Endothelial cell of umbilical vein (primary cell): ENCODE data around the gene RPS29. TPM values are rescaled to one million over a fixed set of nuclear protein-coding genes. Genes with fewer than 3 reads are reported as not detected.

Experiments used
- BruUV-seq: library from RNA; stranded (reverse); fragments of 400-500 nt; replicated peaks from 2 replicates; lab custom pipeline; 2021; lab: Mats Ljungman, UMichigan
- CTCF ChIA-PET: fragments of 300-600, 350-600 bp; sonication (Branson Sonifier 250); formaldehyde crosslinking; loops from one replicate; lab custom pipeline; 2021; ENCODE audit warnings: antibody characterized with exemption, inconsistent platforms; lab: Charles Lee
- POLR2A ChIA-PET: fragments of 300-600, 350-600 bp; sonication (Branson Sonifier 250); formaldehyde crosslinking; loops from one replicate; lab custom pipeline; 2021; ENCODE audit warnings: antibody characterized with exemption, inconsistent platforms; lab: Charles Lee
- DNase-seq: peaks from one replicate; pipeline ENCODE4 v3.0.0-alpha.2; 2011; ENCODE audit warnings: low read depth, low spot score
- FAIRE-seq: peaks from 2 replicates; lab custom pipeline; 2011; peaks lifted over from hg19 to GRCh38; lab: Jason Lieb, UNC
- H2AFZ ChIP-seq: 2 replicates; pipeline ENCODE4 v1.6.0; 2012; ENCODE audit warnings: low read depth, low read length, control low read depth, inconsistent platforms
- H3K27ac ChIP-seq: 2 replicates; pipeline ENCODE4 v1.5.1; 2011; ENCODE audit warnings: low read depth, mild to moderate bottlenecking, control low read depth, low read length, moderate library complexity; ENCODE audit not compliant: insufficient read depth
- H3K27me3 ChIP-seq, 2 experiments: 2 replicates each; pipeline versions ENCODE4 v1.6.0 to v1.6.1; 2011; ENCODE audit warnings: low read length in 2 of 2, mixed read lengths in 1 of 2; ENCODE audit not compliant: control insufficient read depth in 2 of 2, insufficient read depth in 2 of 2
- H3K36me3 ChIP-seq, 2 experiments: 2 replicates in 1 of 2; 3 replicates in 1 of 2; pipeline ENCODE4 v1.5.1; 2011; ENCODE audit warnings: low read length in 2 of 2, mild to moderate bottlenecking in 1 of 2, moderate library complexity in 1 of 2; ENCODE audit not compliant: control insufficient read depth in 2 of 2, insufficient read depth in 2 of 2; ENCODE audit errors: extremely low read depth in 1 of 2
- H3K4me1 ChIP-seq: 3 replicates; pipeline ENCODE4 v1.5.1; 2011; ENCODE audit warnings: mild to moderate bottlenecking, low read length; ENCODE audit not compliant: control insufficient read depth, insufficient read depth; ENCODE audit errors: extremely low read depth
- H3K4me2 ChIP-seq: 2 replicates; pipeline ENCODE4 v1.6.1; 2011; ENCODE audit warnings: low read length, control low read depth, mixed read lengths; ENCODE audit not compliant: insufficient read depth
- H3K4me3 ChIP-seq, 3 experiments: fragments of 200-600 bp in 1 of 3; sonication (generic), shearing (Covaris generic) in 1 of 3; replicated peaks in 1 of 3; 2 replicates each; pipeline ENCODE4 v1.5.1; 2011 to 2016; ENCODE audit warnings: control low read depth in 3 of 3, low read length in 3 of 3, mild to moderate bottlenecking in 2 of 3, inconsistent platforms in 1 of 3, low read depth in 1 of 3, moderate library complexity in 1 of 3; ENCODE audit not compliant: insufficient read depth in 1 of 3
- H3K79me2 ChIP-seq: 2 replicates; pipeline ENCODE4 v1.6.0; 2012; ENCODE audit warnings: low read length, inconsistent platforms; ENCODE audit not compliant: control insufficient read depth, insufficient read depth
- H3K9ac ChIP-seq: replicated peaks from 2 replicates; pipeline ENCODE3; 2011; ENCODE audit warnings: low read length, control low read depth; ENCODE audit not compliant: insufficient read depth; ENCODE audit errors: extremely low read depth
- H3K9me1 ChIP-seq: replicated peaks from 3 replicates; pipeline ENCODE4 v1.6.0; 2011; ENCODE audit warnings: mild to moderate bottlenecking, low read length; ENCODE audit not compliant: control insufficient read depth, insufficient read depth; ENCODE audit errors: extremely low read depth
- H3K9me3 ChIP-seq: replicated peaks from 2 replicates; pipeline ENCODE4 v1.5.1; 2012; ENCODE audit warnings: low read length, inconsistent platforms; ENCODE audit not compliant: control insufficient read depth, insufficient read depth
- H4K20me1 ChIP-seq: replicated peaks from 2 replicates; pipeline ENCODE3; 2011; ENCODE audit warnings: mild to moderate bottlenecking, low read length; ENCODE audit not compliant: control insufficient read depth, insufficient read depth; ENCODE audit errors: extremely low read depth
- EZH2 ChIP-seq: IDR thresholded peaks from 2 replicates; pipeline ENCODE4 v1.6.1; 2012; ENCODE audit warnings: borderline replicate concordance, low read depth, mild to moderate bottlenecking, moderate library complexity, low read length, inconsistent platforms; ENCODE audit not compliant: severe bottlenecking
- FOS ChIP-seq: IDR thresholded peaks from 2 replicates; pipeline ENCODE4 v1.6.1; 2011; ENCODE audit warnings: mild to moderate bottlenecking, low read length, moderate library complexity, borderline replicate concordance; ENCODE audit not compliant: insufficient read depth
- GATA2 ChIP-seq: IDR thresholded peaks from 2 replicates; pipeline ENCODE4 v1.7.0; 2011; ENCODE audit warnings: low read depth, mild to moderate bottlenecking, moderate library complexity, mixed read lengths, low read length; ENCODE audit not compliant: insufficient read length, insufficient read depth
- JUN ChIP-seq: IDR thresholded peaks from 2 replicates; pipeline ENCODE4 v1.6.1; 2011; ENCODE audit warnings: borderline replicate concordance, low read depth; ENCODE audit not compliant: insufficient read length, insufficient read depth
- MAX ChIP-seq: IDR thresholded peaks from 2 replicates; pipeline ENCODE4 v1.6.1; 2011; ENCODE audit not compliant: insufficient read depth, insufficient read length
- MYC ChIP-seq: IDR thresholded peaks from one replicate; pipeline ENCODE4 v1.6.1; 2011; ENCODE audit warnings: mild to moderate bottlenecking, low read depth, low read length
- POLR2A ChIP-seq: IDR thresholded peaks from 2 replicates; pipeline ENCODE4 v1.6.1; 2012; ENCODE audit warnings: low read depth, mild to moderate bottlenecking, control low read depth, low read length
- POLR2AphosphoS5 ChIP-seq: IDR thresholded peaks from 2 replicates; pipeline ENCODE4 v1.6.1; 2012; ENCODE audit warnings: low read depth, mild to moderate bottlenecking, control low read depth, low read length, moderate library complexity; ENCODE audit not compliant: insufficient read depth
- dilution Hi-C: fragments of 300-500 bp; cut with MboI; formaldehyde crosslinking; loops from one replicate; pipeline ENCODE4 v1.15.0; 2019; ENCODE audit warnings: low sequenced_read_pairs; ENCODE audit not compliant: extremely low pct_ligation_motif_present
- intact Hi-C: fragments of 100-400 bp; cut with micrococcal nuclease; formaldehyde crosslinking; loops from one replicate; pipeline ENCODE4 v1.10.0; 2022
- polyA plus RNA-seq, 4 experiments: library from polyadenylated mRNA; depleted of rRNA in 3 of 4; stranded (reverse) in 3 of 4; unstranded in 1 of 4; fragments of >200 nt; gene quantifications; 2 replicates each; pipeline versions ENCODE4 v1.2.1 to v1.2.3, GENCODE V29; 2011 to 2012; ENCODE audit warnings: missing spikeins in 1 of 4
- total RNA-seq: library from RNA; stranded (reverse); gene quantifications from 2 replicates; pipeline ENCODE4 v1.2.3, GENCODE V29; 2021
- TF ChIP-seq, protein P1 (sequence below), 2 donors: IDR thresholded peaks; 1 replicate in 1 of 2; 2 replicates in 1 of 2; pipeline ENCODE4 v1.5.1; 2011; ENCODE audit warnings: low read length in 2 of 2, mild to moderate bottlenecking in 2 of 2, moderate library complexity in 2 of 2, control low read depth in 1 of 2, inconsistent platforms in 1 of 2, low read depth in 1 of 2; ENCODE audit not compliant: insufficient read depth in 1 of 2; ENCODE audit errors: extremely low read depth in 1 of 2

RPS29 gene
- total and polyA plus RNA-seq, 2 donors (not counting 3 experiments of a cell fraction or from before 2014, with no cell fraction given), result 1,408 to 14,040 TPM

- H3K4me1 ChIP-seq, result no peaks in the 10 kb centered on the region
- H3K4me2 ChIP-seq, result no peak overlapping the region
- no peaks in the 10 kb centered on the region for H3K36me3 ChIP-seq
- dilution Hi-C loops, result no loop called here
- TF ChIP-seq, protein P1, sequence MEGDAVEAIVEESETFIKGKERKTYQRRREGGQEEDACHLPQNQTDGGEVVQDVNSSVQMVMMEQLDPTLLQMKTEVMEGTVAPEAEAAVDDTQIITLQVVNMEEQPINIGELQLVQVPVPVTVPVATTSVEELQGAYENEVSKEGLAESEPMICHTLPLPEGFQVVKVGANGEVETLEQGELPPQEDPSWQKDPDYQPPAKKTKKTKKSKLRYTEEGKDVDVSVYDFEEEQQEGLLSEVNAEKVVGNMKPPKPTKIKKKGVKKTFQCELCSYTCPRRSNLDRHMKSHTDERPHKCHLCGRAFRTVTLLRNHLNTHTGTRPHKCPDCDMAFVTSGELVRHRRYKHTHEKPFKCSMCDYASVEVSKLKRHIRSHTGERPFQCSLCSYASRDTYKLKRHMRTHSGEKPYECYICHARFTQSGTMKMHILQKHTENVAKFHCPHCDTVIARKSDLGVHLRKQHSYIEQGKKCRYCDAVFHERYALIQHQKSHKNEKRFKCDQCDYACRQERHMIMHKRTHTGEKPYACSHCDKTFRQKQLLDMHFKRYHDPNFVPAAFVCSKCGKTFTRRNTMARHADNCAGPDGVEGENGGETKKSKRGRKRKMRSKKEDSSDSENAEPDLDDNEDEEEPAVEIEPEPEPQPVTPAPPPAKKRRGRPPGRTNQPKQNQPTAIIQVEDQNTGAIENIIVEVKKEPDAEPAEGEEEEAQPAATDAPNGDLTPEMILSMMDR (IDR thresholded peaks at IDR 0.05; ENCODE audit: extremely low read depth in 1 of 2, insufficient read depth in 1 of 2, low read depth in 1 of 2, low read length in 2 of 2), result no peak
- TF ChIP-seq POLR2A (no peak), GATA2 (no peak), MYC (no peak), POLR2AphosphoS5 (no peak), FOS (no peak), MAX (no peak), EZH2 (no peak), JUN (no peak)
- H3K27me3 ChIP-seq, result peaks cover 0 to 2% of the 10 kb centered on the region in 2 experiments
- no peaks in the 10 kb centered on the region for H3K79me2 ChIP-seq
- no peaks in the 10 kb centered on the region for H3K9me1 ChIP-seq
- intact Hi-C loops, result no loop called here
- no peak overlapping the region for H2AFZ ChIP-seq
- H3K9me3 ChIP-seq, result no peaks in the 10 kb centered on the region
- H3K9ac ChIP-seq, result no peak overlapping the region
- DNase-seq (no peak), FAIRE-seq (no peak)
- no peaks in the 10 kb centered on the region for H4K20me1 ChIP-seq
- BruUV-seq, result no TSS peak
- H3K27ac ChIP-seq, result no peak overlapping the region
- ChIA-PET POLR2A (no interaction called here), CTCF (interaction anchor here (1.0 to 1.2 kb wide), 2 partner anchors 12 to 85 kb away, joined by 3 to 4 read pairs; no protein-coding TSS in a partner anchor)
- no peak overlapping the region for H3K4me3 ChIP-seq
Measured at GRCh38 chr14:49546766-49547165, 39.4 kb downstream of the RPS29 start.
